ENCODE data around the gene ZMIZ1.
A peak's percentile ranks its signal among the peaks of the same experiment; 100 is the strongest.

The ZMIZ1 gene

DNA sequence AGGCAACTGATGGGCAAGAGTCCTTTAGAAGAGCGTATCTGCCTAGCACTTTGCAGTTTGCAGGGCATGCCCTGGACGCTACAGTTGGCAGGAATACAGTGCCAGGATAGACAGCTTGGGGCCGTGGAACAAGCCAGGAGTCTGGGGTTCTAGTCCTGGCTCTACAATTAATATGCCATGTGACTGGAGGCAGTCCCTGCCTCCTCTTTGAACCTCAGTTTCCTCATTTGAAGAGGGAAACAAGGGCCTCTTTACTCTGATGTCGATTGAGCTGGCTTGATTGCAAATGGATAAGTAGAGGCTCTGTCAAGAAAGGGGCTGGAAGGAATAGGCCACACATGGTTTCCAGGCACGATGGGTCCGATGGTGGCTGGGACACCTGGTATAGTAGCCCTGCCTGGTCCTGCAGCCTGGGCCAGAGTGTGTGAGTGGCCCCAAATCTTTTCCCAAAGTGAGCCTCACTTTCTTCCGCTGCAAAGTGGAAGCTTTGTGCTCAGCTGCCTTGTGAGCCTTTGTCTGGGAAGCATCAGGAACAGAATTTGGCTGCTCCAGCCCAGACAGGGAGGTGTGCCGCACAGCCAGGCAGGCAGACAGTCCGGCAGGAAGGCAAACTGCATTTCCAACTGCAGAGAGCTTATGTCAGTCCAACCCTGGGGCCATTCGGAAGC is 167.1 kb downstream of the ZMIZ1 start:
- no peak overlapping the region for H3K27ac ChIP-seq
- no peak for DNase-seq (ENCODE audit: low read depth, low spot score)

DNA sequence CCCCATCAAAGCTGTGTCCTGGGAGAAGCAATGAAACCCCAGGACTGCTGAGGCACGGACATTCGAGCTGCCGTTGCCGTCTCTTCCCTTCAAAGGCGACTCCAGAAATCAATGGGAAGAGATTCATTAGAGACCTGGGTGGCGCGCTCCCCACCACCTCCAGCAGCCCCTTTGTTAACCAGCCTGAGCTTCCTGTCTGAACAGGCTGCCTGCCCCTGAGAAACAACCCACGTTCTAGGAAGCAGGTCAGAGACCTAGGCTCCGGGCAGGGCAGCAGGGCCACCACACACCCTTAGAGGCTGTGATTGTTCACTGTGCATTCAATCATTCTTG is 167.6 kb downstream of the ZMIZ1 start:
- DNase-seq (ENCODE audit: low read depth, low spot score): no peak
- no peak overlapping the region for H3K27ac ChIP-seq

DNA sequence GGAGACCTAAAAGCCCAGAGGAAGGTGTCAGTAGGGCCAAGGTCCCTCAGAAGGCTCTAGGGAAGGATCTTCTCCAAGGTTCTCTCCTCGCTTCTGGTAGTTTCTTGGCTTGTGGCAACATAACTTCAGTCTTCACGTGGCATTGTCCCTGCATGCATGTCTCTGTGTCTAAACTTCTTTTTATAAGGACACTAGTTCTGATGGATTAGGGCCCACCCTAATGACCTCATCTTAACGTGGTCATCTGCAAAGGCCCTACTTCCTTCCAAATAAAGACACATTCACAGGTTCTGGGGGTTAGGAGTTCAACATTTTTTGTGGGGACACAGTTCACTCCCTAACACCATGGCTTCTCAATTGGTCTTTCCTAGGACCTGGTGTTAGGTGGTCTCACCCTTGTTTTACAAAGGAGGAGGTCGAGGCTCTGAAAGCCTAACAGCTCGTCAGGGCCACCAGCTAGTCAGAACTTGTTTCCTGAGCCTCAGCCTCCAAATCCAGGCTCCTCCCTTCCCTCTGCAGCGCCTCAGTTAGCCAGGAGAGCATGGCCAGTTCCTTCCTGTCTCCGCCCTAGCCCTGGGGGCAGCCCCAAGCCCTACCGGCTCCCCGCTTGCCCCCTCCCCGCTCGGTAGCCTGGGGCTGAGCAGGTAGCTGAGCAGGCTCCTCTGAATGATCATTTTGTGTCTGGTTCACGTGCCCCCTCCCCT is 168.8 kb downstream of the ZMIZ1 start:
- H3K27ac ChIP-seq: peak overlapping the region; percentile 73
- DNase-seq (ENCODE audit: low read depth, low spot score): no peak

DNA sequence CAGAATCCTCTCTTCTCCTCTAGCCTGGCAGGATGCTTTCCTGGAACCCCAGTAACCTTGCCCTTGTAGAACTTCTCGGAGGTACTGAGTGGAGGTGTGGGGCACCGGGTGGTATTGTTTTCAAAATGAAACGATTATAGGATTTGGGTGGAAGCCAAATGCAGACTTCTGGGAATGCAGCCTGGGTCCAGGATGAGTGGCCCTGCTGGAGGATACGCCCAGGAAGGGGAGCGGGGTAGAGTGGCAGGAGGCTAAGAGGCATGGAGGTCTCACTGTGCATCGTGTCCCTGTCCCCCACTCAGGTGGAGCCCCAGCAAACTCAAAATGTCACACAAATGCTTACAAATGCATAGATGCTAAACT is 169.4 kb downstream of the ZMIZ1 start:
- no peak for DNase-seq (ENCODE audit: low read depth, low spot score)
- peak overlapping the region; percentile 73 for H3K27ac ChIP-seq

DNA sequence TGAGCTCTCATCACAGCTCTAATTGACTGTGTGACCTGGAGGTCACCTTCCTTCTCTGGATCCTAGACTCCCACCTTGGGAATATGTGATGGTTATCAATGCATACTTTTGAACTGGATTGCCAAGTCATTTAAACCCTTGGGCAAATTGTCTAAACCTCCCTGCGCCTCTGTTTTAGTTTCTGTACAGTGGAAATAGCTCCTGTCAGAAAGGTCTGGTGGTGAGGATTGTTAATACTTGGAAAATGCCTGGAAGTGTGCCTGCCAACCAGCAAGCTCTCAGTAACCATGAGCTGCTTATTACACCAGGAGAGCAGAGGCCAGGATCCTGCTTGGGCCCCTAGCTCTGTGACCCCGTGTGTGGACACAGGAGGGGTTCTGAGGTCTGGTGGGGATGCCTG is 169.8 kb downstream of the ZMIZ1 start:
- DNase-seq (ENCODE audit: low read depth, low spot score): no peak
- peak overlapping the region; percentile 73 for H3K27ac ChIP-seq

DNA sequence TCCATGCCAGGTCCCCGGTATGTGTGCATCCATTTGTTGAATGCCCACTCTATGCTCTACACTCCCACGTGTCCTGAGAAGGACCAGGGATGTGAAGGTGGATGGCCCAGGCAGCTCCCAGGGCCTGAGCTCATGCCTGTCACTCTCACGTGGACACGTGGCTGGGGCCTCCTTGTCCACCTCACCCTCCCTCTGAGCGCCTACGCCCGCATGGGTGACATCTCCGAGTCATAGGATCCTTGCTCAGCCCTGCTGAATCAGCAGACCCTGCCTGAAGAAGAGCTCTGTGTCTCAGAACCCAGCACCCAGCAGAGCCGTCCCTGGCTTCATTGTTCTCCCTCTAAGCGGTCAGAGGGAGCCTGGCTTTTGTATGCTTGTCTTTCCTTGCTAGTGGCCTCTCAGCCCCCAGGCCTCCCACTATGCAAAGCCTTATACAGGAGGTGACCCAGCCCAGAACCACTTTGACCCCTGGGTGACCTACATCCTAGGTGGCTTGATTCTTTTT is 170.6 kb downstream of the ZMIZ1 start:
- peak; percentile 34 for DNase-seq (ENCODE audit: low read depth, low spot score)
- H3K27ac ChIP-seq: peak overlapping the region; percentile 73

DNA sequence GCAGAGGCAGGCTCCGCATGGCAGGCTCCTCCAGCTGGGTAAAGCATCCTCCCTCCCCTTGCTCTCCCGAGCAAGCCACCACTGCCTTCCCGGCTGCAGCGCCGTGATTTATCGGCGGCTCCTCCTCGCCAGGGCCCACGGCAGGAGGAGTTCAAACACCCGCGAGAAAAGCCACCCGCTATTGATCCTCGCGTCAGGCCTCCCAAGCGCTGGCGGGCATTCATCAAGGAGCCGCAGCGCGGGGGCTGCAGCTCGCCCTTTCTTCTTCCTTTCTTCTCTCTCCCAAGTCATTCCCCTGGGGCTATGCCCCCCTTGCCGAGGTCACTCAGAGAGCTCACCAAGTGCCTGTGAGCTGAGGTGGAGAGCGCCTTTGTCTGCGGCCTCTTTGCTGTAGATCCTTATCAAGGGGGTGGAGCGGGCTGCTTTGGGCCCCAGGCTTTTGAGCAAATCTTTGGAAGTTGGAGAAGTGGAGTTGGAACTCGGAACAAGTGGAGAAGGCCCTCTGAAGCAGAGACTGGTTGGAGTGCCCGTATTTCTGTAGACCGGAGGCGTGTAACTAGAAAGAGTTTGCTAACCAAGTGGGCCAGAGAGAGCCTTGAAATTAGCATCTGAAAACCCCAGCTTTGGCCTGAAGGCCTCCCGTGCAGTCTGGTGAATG is 171.3 kb downstream of the ZMIZ1 start:
- no peak overlapping the region for H3K27ac ChIP-seq
- no peak for DNase-seq (ENCODE audit: low read depth, low spot score)

DNA sequence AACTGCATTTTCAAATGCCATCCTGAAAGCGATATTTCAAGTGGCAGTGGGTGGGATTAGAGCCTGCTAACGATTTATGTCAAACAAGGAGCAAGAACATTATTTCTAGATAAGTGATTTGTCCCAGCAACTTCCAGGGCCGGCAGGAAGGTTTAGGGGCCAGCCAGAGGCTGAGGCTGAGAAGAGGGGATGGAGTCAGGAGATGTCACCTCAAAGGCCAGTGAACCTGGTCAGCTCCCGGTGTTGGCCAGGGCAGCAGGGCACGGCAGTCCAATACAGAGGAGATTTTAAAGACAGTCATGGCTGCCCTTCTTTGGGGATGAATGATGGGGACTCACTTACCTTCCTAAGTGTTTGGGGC is 172.8 kb downstream of the ZMIZ1 start:
- no peak for DNase-seq (ENCODE audit: low read depth, low spot score)

DNA sequence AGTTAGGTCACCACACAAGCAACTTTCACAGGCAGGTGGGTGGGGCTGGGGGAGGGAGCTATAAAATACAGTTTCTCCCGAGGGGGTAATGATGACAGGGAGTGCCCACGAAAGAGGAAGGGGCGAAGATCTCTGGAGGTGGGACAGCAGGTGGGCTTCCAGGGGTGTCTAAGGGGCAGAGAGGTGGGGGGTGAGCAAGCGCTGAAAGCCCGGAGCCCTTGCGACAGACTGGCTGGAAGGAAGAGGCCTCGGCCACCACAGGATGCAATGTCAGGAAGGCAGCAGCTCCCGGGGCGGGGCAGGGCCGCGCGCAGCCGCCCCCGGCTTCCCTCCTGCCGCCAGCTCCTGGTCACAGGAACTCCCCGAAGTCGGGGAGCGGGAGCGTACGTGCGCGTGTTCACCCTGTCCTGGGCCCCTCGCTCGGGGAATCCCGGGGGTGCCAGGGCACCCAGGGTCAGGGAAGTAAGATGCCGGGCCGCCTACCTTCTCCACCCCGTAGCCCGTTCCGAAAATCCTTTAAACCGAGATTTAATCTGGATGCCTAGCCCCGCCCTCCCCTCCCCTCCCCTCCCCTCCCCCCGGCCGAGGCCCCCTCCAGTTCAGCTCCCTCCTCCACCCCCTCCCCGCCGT is 173.3 kb downstream of the ZMIZ1 start:
- DNase-seq (ENCODE audit: low read depth, low spot score): no peak
- peak overlapping the region; percentile 13 for H3K27ac ChIP-seq

More for the DNA sequence above, 172.8 kb downstream of the ZMIZ1 start:
- H3K27ac ChIP-seq: peak overlapping the region; percentile 13

DNA sequence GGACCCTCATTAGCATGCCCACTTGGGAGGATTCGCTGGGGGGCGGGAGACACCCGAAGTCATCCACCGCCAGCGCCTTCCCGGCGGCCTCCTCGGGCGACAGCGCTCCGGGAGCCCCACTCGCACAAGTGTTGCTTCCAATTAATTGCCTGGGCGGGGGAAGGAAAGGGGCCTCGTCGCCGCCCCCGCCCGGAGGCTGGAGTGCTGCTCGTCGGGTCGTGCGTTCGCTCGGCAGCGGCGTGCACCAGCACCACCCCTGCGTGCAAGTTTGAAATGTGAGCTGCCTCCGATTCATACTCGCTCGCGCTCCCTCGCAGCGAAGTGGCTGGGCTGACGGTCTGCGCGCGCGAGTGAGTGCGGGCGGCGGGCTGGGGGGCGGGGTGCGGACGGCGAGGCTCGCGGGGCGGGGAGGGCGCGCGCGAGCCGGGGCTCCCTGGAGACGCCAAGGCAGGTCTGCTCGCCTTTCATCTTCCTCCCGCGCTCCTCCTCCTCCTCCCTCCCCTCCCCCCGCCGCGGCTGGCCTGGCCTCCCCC is 173.9 kb downstream of the ZMIZ1 start:
- no peak for DNase-seq (ENCODE audit: low read depth, low spot score)
- peak overlapping the region; percentile 13 for H3K27ac ChIP-seq

DNA sequence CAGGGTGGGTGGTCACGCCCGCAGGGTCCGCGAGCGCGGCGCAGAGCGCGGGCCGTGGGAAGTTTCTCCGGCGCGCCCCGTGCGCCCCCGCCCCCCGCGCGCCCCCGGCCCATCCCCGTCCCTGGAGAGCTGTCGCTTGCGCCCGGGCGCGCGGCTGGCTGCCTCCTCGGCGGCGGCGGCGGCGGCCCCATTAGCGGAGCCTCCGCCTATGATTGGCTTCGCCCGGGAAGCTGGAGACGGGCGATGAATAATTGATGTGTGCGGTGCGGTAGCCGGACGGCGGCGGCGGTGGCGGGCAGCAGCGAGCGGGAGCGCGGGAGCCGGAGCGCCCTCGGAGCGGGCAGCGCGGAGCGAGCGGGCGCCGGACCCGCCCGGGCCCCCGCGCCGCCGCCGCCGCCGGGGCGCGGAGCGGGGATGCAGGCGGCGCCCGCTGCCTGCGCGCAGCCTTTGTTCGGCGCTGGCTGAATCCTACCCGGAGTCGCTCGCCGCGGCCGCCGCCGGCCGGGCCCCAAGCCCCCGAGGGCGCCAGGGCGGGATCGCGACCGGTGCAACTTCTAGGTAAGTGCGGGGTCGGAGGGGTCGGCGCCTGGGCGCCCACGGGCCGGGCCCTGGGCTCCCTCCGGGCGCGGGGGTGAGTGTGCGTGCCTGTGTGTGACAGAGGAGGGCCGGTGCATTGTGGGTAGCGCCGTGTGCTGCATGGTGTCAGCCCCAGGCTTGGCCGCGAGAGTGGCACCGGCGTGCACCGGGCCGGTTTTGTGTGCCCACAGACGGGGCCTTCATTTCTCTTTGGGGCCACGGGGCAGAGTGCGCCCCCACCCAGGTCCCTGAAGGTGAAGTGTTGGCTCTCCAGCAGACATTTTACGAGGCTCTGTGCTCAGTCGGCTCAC is 174.7 kb downstream of the ZMIZ1 start:
- DNase-seq (ENCODE audit: low read depth, low spot score): no peak
- no peak overlapping the region for H3K27ac ChIP-seq

DNA sequence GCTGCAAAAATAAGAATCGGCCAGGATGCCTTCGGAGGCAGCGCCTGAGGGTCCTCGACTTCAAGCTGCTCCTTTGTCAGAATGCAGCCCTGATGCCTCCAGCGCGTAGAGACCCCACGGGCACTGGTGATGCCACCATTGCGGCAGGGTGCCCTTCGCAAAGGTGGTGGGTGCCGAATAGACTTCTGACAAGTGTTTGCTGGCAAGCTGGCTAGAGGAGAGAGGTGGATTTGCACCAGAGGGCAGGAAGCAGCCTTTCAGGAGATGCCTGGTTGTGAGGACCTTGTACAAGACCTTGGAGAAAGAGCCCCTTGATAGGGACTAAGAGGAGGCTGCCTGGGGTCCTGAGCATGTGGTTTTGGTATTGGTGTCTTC is 175.3 kb downstream of the ZMIZ1 start:
- DNase-seq (ENCODE audit: low read depth, low spot score): no peak
- H3K27ac ChIP-seq: no peak overlapping the region

DNA sequence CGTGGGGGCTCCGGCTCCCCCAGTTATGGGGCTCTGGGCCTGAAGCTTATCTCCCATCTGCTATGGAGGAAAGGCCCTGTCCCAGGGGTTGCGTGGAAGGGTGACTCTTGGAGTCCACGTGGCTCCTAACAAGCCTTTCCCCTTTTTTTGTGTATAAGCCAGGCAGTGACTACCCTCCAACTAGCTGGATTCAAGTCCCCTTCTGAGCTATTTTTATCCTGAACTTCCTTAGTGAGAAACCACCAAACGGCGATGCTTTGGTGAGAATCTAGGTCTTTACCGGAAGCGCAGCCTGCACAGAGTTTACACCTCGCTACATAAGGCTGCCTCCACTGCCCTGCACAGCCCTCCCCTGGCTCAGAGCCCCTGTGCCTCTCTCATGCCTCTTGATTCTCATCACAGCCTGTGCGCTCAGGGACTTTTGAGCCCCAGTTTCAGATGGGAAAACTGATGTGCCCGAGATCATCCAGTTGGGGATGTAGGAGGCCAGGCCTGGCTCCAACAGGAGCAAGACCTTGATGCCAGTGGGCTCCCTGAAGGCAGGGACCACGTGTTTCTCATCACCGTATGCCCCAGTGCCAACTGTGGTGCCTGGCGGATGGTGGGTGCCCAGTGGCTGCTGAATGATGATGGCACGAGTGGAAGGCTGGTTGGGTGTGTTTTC is 176.2 kb downstream of the ZMIZ1 start:
- H3K27ac ChIP-seq: no peak overlapping the region
- no peak for DNase-seq (ENCODE audit: low read depth, low spot score)

DNA sequence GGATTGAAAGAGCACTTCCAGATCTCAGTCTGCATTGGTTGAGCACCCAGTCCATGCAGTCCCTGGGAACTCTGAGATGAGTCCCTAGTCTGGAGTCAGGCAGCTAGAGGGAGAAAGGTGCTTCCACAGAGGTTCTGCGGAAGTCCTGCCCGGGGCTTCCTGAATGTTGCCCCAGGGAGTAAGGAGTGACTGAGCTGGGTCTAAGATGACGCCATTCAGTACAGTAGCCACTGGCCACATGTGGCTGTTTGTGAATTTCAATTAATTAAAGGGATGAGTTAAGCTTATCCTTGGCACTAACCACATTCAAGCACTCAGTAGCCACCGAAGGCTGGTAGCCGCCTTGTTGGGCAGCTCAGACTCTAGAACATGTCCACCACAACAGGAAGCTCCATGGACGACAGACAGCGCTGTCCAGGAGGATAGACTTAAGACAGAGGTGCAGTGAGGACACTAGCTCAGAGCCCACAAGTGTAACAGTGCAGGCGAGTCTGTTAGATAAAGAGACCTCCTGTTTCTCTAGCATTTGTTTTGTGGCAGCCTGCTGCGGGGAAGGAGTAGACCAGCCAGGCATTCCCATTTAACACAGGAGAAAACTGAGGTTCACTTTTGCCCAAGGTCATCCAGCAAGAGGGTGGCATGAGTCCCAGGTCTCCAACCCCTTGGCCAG is 176.9 kb downstream of the ZMIZ1 start:
- no peak overlapping the region for H3K27ac ChIP-seq
- no peak for DNase-seq (ENCODE audit: low read depth, low spot score)

DNA sequence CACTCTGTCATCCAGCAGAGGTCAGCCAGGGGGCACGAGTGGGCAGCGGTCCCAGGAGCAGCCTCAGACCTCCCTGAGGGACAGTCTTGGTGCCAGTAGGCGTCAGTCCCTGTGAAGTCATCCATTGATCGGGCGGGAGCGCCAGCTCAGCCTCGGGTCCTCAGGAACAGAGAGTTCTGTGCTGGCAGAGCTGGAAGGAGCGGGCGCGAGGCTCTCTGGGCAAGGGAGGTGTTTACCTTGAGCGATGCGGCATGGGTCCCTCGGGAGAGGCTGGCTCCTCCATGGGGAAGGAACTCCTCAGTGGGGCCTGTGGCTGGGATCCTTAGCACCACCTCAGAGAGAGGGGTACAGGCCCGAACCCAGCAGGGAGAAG is 177.4 kb downstream of the ZMIZ1 start:
- no peak for DNase-seq (ENCODE audit: low read depth, low spot score)
- H3K27ac ChIP-seq: no peak overlapping the region

DNA sequence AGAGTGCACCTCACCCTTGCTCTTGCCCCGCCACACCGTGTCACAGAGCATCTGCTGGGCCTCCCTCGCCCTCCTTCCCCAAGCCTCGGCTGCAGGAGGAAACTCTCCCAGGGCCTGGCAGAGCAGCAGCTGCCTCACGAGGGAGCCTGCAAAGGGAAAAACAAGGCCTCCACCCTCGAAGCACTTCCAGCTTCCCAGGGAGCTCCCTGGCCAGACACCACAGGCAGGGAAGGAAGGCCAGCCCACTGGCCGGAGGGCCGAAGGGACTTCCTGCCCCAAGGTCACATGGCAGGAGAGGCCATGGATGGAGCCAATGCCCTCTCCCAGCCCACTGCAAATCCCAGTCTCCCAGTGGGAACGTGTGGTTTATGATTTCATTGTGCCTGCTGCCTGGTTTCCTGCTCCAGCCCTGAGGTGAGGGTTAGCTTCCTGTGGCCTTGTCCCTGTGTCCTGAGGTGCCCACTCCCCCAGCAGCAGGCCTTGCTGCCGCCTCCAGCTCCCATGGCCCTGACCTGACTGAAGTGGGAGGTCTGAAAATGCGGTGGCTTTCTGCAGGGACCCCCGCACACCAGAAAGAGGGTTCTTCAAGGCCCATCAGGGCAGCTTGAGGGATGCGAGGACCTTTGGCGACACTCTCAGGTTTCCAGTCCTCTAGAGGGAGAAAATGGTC is 178.0 kb downstream of the ZMIZ1 start:
- H3K27ac ChIP-seq: no peak overlapping the region
- DNase-seq (ENCODE audit: low read depth, low spot score): no peak

DNA sequence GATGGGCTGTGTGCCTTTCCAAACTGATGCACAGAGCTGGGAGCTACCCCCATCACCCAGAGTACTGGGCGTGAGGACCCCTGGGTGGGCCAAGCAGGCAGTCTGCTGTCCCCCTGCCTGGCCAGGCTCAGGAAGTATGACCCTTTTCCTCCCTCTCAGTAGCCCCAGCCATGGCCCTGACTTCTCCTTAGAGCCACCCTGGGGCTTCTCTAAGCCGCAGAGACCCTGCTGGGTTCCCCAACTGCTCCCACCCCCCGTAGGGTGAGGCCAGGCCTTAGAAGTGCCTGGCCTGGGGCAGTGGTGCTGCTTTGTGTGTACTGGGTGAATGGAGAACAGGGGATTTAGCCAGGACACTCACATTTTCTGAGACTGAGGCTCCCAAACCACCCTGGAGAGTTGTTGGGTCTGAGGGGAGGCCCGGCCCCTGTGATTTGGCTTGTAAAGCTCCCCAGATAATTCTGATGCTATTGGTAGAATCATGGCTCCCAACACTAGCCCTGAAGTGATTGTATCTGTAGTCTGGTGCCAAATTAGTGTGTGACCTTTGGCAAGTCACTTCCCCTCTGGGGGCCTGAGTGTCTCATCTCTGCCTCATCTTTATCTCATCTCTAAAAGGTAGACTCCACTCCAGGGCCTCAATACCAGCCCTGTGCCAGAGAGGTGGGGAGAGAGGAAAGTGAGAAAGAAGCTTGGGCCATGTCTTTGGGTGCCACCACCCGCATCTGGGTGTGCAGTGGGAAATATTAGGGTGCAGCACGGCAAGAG is 178.8 kb downstream of the ZMIZ1 start:
- no peak for DNase-seq (ENCODE audit: low read depth, low spot score)
- H3K27ac ChIP-seq: no peak overlapping the region
